Measurements from ENCODE around the gene POT1.
A peak's percentile ranks its signal among the peaks of the same experiment; 100 is the strongest.

The POT1 gene

DNA sequence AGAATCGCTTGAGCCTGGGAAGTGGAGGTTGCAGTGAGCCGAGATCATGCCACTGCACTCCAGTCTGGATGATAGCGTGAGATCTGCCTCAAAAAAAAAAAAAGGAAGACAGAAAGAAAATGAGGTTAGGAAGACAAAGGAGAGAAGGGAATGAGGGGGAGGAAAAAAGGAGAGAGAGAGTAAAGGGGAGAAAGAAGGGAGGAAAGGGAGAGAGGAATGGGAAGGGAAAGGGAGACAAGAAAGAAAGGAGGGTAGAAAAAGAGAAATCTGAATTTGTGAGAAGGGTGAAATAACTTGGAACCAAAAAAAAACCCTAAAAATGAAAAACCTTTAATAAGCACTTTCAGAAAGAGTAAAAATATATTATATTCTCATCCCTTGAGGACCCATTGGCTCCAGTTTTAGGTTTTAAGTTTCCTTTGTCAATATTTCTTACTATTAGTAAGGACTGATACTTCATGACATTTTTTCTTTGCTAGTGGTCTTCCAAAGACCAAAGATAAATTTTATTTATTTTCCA, 54.9 kb downstream of the POT1 start:
- no peak overlapping the region for H3K27ac ChIP-seq
- TF ChIP-seq, protein P1, sequence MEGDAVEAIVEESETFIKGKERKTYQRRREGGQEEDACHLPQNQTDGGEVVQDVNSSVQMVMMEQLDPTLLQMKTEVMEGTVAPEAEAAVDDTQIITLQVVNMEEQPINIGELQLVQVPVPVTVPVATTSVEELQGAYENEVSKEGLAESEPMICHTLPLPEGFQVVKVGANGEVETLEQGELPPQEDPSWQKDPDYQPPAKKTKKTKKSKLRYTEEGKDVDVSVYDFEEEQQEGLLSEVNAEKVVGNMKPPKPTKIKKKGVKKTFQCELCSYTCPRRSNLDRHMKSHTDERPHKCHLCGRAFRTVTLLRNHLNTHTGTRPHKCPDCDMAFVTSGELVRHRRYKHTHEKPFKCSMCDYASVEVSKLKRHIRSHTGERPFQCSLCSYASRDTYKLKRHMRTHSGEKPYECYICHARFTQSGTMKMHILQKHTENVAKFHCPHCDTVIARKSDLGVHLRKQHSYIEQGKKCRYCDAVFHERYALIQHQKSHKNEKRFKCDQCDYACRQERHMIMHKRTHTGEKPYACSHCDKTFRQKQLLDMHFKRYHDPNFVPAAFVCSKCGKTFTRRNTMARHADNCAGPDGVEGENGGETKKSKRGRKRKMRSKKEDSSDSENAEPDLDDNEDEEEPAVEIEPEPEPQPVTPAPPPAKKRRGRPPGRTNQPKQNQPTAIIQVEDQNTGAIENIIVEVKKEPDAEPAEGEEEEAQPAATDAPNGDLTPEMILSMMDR (conservative IDR thresholded peaks at IDR 0.05; ENCODE audit: low read depth), result no peak
- ChIA-PET POLR2A (ENCODE audit: low non-redundant PET) (no interaction called here), CTCF (no interaction called here)
- DNase-seq (ENCODE audit: low spot score), result no peak

DNA sequence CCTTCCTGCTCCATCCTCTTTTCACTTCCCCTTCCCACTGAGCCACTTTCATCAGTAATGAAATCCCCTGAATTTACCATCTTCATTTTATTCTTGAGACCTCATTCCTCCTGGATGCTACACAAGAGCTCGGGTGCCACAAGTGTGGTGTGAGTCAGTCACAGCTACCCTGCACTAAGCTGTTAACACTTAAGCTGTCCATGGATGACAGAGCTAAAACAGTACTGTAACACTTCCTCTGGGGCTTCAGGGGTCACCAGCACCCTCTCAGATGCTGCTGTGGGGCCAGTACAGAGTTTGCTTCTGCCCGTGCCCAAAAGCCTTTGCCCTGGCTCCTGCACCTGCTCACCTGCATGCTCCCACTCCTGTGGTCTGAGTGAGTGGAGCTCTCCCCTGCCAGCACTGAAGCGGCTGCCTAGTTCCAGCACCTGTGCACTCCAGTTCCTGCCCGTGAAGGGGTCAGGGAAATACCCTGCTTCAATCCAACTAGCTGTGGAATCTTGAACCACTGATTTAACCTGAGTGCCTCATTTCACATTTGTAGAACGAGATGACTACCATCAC, 71.9 kb downstream of the POT1 start:
- no peak overlapping the region for H3K27ac ChIP-seq
- TF ChIP-seq, protein P1 (conservative IDR thresholded peaks at IDR 0.05; ENCODE audit: low read depth), result no peak
- CTCF ChIA-PET, result interaction anchor here (0.7 kb wide), 1 partner anchor 17 kb away, joined by 3 read pairs; no protein-coding TSS in a partner anchor
- POLR2A ChIA-PET (ENCODE audit: low non-redundant PET), result no interaction called here
- DNase-seq (ENCODE audit: low spot score), result no peak

GRCh38 chr7:124856299-124856888, 73.2 kb downstream of the POT1 start:
- POLR2A ChIA-PET (ENCODE audit: low non-redundant PET), result no interaction called here
- TF ChIP-seq, protein P1 (conservative IDR thresholded peaks at IDR 0.05; ENCODE audit: low read depth), result peak; percentile 82
- peak; percentile 4 for DNase-seq (ENCODE audit: low spot score)
- H3K27ac ChIP-seq, result no peak overlapping the region
- CTCF ChIA-PET, result interaction anchor here (0.6 to 0.7 kb wide), 2 partner anchors 709 to 1727 kb away, joined by 3 to 4 read pairs; no protein-coding TSS in a partner anchor

DNA sequence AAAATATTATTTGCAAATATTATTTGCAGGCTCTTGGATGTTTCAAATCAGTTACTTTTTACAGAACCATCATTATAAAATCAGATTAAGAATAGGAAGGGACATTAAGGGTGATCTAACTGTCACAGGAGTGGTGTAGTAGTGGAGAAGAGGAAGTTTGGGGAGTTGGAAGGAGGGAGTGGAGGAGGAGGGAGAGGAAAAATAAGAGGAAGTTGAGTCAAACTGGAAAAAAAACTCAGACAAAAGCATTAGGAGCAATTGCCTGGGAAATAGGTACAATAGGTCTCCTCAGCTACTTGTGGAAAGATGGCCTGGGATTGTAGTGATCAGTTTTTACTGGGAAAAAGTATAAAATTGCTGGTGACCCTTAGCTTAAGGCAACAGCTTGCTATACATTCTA, 86.3 kb downstream of the POT1 start:
- CTCF ChIA-PET, result no interaction called here
- no peak for DNase-seq (ENCODE audit: low spot score)
- H3K27ac ChIP-seq, result no peak overlapping the region
- POLR2A ChIA-PET (ENCODE audit: low non-redundant PET), result interaction anchor here (0.9 kb wide), 1 partner anchor 10 kb away, joined by 5 read pairs; no protein-coding TSS in a partner anchor
- TF ChIP-seq, protein P1 (conservative IDR thresholded peaks at IDR 0.05; ENCODE audit: low read depth), result no peak

DNA sequence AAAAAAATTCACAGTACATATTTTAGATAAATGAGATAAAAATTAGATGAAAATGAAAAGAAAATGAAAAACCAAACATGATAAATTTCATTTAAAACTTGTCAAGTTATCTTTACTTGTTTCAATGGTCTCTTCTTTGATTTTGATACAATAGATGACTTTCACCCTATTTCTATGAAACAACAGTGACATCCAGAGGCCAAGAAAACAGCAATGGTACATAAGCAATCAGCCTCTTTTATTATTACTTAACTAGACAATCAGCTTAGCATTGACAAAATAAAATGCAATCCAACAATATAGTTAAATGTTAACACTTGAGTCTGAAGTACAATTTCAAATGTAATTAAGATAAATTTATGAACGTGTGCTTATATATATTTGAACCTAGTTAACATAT, 89.2 kb downstream of the POT1 start:
- TF ChIP-seq, protein P1 (conservative IDR thresholded peaks at IDR 0.05; ENCODE audit: low read depth), result peak; percentile 12; the same call in 1 of the 2 replicates
- no peak overlapping the region for H3K27ac ChIP-seq
- POLR2A ChIA-PET (ENCODE audit: low non-redundant PET), result no interaction called here
- DNase-seq (ENCODE audit: low spot score), result no peak
- CTCF ChIA-PET, result interaction anchor here (0.5 kb wide), 1 partner anchor 17 kb away, joined by 3 read pairs; no protein-coding TSS in a partner anchor

DNA sequence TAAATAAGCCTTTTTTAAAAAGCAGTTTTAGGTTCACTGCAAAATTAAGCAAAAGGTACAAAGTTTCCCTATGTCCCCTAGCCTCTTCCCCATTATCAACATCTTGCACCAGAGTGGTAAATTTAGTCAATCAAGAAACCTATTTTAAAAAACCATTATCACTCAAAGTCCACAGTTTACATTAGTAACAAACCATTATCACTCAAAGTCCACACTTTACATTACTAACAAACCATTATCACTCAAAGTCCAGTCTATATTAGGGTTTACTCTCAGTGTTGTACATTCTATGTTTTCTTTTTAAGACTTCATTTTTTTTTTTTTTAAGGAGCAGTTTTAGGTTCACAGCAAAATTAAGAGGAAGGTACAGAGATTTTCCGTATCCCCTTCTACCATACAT, 89.9 kb downstream of the POT1 start:
- POLR2A ChIA-PET (ENCODE audit: low non-redundant PET), result no interaction called here
- TF ChIP-seq, protein P1 (conservative IDR thresholded peaks at IDR 0.05; ENCODE audit: low read depth), result no peak
- H3K27ac ChIP-seq, result no peak overlapping the region
- DNase-seq (ENCODE audit: low spot score), result no peak
- CTCF ChIA-PET, result interaction anchor here (0.6 kb wide), 1 partner anchor 822 kb away, joined by 3 read pairs; no protein-coding TSS in a partner anchor
